NCI-H2107 (cell line): ENCODE data around the gene FAM174C.
"Not testable (repeated sequence)": the region's sequence is repeated elsewhere in the genome, so short reads cannot be mapped to it uniquely, and the experiment has no call there.

ENCODE experiments used
- DNase-seq: peaks from one replicate; lab custom pipeline; 2025; lab: John Stamatoyannopoulos, UW

Gene FAM174C

DNA sequence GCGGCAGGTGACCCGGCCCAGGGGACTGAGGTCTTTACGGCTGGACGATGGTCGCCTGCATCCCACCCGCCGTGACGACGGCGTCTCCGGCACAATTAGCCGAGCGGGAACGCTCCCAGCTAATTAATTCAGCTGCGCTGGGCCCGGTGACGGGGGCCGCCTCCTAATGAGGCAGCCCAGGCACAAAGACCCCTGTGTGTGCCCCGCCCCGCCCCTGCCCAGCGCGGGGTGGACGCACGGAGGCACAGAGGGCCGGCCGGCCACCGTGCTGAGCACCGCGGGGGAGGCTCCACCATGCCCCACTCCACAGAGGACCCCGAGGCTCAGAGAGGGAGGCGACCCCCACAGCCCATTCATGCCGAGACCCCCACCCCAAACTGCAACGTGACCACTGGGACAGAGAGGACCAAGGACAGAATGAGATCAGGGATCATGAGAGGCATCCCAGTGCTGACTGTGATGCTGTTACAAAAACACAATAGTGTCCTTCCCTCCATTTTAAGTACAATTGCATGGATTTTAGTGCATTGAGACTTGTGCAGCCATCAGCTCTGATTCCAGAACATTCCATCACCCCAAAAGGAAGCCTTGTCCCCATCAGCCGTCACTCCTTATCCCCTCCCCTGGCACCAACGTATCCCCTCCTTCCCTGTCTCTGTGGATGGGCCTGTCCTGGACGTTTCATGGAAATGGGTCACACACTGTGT is 27.4 kb downstream of the FAM174C start:
- DNase-seq, result no peak

DNA sequence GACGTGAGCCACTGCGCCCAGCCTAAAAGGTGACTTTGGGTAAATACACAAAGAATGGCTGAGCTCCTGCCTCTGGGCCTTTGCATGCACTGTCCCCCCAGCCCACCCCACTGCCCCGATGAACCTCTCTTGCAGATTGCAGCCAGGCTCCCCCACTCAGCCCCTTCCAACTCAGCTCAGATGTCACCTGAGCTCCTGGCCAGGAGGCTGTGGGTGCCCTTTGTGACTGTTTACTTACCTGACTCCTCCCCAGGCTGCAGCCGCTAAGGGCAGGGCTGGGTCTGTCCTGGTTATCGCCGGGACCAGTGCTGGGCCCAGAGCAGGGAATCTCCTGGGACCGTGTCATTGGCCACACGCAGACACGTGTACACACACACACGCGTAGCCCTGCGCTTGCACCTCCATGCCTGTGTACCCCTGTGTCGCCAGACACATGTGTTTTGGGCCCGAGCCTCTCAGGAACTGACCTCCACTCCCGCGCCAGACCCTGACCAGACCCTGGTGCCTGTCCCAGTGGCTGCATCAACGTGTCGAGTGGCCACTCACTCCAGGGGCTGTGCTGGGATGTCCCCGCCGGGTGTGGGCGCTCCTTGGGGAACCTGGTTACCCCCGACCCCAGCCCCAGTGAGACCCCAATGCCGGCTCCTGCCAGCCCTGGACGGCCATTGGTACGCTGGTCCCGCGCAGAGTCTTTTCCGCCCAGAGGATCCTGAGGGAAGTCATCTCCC is 29.0 kb downstream of the FAM174C start:
- no peak for DNase-seq

DNA sequence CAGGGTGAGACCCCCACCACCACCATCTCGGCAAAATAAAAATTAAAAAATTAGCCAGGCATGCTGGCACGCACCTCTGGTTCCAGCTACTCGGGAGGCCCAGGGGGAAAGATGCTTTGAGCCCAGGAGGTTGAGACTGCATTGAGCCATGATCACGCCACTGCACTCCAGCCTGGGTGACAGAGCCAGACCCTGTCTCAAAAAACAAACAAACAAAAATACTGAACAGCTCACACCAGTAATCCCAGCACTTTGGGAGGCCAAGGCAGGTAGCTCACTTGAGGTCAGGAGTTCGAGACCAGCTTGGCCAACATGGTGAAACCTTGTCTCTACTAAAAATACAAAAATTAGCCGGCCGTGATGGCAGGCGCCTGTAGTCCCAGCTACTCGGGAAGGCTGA is 30.0 kb downstream of the FAM174C start:
- not testable (repeated sequence) for DNase-seq

DNA sequence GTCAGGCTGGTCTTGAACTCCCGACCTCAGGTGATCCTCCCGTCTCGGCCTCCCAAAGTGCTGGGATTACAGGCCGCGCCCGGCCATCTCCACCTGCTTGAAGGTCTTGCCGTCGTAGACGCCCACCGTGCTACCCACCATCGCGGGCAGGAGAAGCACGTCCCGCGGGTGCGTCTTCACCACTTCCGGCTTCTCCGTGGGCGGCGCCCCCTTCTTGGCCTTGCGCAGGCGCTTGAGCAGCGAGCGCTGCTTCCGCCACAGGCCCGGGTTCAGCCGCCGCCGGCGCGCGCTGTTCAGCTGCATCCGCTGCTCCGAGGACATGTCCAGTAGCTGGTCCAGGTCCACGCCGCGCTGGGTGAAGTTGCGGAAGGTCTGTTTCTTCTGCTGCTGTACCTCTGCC is 32.0 kb downstream of the FAM174C start:
- no peak for DNase-seq

DNA sequence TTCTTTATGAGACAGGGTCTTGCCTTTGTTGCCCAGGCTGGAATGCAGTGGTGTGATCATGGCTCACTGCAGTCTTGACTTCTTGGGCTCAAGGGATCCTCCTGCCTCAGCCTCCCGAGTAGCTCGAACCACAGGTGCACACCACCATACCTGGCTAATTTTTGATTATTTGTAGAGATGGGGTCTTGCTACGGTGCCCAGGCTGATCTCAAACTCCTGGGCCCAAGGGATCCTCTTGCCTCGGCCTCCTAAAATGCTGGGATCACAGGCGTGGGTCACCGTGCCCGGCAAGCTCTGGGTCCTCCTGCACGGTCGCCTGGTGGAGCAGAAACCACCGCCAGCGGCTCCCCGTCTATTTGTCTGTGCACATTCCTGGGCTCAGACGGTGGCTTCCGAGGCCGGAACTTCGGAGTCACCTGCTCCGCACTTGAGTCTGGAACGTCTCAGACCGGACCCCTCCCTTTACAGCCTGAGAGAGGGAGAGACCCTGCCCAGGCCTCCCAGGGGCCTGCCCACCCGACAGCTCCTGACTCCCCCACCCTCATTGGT is 32.5 kb downstream of the FAM174C start:
- DNase-seq, result no peak

DNA sequence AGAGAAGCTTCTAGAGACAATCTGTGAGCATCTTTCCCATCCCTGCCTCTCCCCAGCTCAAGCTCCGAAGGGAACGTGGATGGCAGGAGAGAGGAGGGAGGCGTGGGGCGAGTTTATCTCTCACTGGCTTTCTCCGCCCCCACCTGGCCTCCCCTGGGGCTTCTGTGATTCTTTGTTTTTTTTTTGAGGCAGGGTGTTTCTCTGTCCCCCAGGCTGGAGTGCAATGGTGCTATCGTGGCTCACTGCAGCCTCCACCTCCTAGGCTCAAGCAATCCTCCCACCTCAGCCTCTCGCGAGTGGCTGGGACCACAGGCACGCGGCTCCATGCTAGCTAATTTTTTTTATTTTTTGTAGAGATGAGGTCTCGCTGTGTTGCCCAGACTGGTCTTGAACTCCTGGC is 33.4 kb downstream of the FAM174C start:
- DNase-seq, result no peak

DNA sequence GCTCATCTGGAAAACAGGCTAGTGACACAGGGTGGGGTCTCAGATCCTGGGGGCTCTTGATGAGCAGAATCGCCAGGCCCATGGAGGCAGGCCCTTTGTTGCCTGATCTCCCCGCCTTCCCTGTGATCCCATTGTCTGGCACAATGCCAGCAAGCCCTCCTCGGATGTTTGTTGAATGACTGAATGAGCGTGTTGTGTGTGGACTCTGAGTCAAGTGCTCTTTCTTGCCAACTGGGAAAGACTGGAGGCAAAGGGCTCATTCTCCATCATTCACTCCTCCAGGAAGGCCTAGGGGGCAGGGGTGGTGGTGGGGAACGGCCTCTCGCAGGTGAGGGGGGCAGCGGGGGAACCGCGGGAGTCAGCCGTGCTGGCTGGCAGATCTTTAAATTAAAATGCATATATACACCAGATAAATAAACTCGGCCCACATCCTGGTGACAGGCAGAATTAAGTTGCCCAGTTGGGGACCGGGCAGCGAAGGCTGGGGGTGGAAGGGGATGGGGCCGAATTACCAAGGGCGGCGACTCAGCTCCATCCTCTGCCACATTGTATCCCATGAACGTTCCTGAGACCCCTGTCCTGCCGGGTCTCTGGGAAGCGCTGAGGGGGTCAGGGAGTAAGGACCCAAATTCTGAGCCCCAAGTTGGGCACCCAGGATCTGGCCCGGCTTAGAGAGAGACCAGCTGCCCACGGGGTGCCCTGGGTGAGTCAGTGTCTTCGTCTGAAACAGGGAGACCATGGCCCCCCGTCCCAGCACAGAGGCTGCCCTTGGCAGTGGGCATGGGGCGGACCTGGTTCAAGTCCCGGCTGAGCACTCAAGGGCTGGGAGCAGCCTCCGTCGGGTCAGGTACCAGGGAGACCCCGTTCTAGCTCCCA is 34.9 kb downstream of the FAM174C start:
- DNase-seq, result no peak

DNA sequence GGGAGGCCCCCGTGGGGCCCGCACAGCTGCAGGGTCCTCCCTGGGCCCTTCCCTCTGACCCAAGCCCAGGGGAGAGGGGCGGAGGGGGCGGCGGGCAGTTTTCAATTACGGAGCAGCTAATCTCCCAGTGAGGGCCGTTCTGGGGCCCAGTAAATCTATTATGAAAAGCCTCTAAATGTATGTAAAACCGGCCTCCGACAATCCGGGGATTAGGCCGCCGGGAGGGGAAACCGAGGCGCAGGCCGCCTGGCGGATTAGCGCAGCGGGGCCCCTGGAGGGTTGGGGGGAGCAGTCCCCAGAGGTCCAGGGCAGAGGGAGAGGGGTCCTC is 35.5 kb downstream of the FAM174C start:
- no peak for DNase-seq

DNA sequence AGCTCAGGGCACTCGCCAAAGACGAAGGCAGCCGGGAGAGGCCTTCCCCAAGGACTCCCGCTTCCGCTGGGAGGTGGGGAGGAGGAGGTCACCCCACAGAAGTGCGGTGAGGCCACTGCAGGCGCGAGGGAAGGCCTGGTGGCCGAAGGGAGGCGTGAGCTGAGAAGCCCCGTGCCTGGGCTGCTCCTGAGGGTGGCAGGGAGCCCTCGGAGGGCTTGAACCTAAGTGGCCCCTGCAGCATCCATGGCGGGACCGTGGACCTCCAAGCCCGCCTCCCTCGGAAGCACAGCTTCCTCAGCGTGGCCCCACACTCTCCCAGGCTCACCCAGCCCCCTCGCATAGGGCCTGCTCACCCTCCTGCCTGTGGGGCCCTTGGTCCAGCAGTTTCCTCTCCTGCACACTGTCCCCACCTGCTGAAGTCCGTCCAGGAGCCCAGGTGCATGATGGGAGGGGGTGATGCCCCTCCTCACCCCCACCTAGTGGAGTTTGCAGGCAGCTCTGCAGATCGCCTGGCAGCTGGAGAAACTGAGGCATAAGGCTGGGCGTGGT is 36.3 kb downstream of the FAM174C start:
- DNase-seq, result no peak

DNA sequence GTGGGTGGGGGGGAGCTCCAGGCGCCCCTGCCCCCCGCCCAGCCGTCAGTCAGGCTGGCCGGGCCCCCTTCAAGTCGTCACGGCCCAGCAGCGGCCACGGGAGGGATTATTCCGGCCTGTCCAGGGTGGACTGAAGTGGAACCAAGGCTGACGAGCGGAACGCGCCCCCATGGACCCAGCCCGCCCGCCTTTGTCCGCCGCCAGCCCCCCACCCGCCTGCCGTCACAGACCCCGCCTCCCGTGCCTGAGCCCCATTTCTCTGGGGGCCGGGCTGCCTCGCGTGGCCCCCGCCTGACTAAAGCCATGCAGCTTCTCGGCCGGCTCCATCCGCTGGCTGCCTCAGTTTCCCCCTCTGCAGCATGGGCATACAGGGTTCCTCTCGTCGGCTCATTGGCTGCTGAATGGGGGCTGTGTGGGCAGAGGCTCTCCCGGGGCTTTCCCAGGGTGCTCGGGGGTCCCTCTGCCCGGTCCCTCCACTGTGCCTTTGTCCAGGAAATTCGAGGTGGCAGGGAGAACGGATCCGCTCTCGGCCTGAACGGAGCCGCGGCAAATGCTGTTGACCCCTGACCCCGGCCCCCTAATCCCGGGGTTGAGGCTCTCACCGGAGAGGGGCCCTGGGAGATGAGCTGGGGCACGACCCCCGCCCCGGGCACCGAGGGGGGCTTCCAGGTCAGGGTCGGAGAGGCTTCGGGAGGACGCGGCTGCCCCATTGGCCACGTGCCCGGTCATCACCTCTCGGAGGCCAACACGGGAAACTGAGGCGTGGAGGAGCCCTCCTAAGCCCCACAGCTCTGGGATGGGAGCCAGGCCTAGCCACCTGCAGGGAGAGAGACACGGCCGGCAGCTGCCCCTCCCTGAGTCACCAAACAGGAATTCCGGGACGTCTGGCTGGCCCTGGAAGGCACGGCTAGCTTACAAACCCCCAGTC is 37.7 kb downstream of the FAM174C start:
- no peak for DNase-seq

DNA sequence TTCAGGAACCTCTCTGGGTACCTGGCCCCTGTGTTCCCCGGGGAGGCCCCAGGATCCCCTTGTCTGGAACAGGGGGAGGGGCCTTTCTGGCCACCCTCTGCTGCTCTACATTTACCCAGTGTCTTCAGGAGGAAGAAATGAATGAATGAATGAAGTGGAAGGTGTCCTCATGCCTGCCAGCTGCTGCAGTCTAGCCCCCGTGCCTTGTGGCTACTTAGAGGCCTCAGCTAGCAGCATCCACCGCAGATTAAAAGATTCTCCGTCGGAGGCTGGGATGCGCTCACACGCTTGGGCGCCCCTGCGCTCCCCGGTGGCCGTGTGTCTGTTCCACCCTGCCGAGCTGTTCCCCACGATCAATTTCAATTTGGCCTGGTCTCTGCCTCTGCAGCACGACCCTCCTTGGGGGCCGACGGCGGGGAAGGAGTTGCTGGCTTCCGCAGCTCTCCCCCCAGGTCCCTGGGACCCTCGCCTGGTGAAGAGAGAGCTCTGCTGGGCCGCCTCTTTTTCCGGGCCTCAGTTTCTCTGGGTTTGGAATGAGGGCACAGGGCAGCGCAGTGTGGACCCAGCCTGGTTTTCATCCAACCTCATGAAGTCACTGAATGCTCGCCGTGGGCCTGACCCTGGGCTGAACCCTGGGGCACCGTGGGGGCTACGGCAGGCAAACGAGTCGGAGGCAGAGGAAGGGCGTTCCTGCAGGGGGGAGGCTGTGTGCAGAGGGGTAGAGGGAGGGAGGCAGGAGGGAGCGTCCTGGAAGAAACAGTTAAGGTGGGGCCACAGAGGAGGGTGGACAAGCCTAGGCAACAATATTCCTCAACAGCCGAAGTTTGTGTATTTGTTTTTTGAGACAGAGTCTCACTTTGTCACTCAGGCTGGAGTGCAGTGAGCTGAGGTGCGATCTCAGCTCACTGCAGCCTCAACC is 38.6 kb downstream of the FAM174C start:
- DNase-seq, result no peak

DNA sequence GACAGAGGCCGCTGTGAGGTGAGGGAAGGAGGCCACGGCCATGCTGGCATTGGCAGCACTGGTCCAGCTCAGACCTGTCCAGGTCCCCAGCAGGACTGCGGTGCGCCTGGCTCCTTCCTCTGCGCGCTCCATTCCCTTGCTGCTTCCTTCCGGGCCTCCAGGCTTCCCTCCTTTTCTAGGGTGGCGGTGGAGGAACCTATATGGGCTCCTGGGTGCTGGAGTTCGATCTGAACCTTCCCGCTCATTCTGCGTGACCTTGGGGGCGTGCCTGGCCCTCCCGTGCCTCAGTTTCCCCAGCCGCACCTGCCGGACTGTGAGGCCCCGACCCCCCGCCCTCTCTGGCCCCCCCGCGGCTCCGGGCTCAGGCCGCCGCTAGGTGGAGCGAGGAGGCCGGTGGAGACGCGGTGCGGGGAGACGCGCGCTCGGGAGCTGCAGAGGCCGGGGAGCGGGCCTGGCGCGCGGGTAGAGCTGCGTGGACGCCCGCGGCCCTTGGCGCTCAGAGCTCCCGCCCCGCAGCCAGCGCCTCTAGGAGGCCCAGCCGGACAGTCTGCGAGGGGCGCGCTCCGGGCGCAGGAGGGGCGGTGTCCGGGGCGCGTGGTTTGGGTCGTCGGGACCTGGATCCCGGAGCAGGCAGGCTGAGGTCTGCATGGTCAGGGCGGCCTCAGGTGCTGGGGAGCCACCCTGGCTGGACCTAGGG is 40.3 kb downstream of the FAM174C start:
- DNase-seq, result no peak

DNA sequence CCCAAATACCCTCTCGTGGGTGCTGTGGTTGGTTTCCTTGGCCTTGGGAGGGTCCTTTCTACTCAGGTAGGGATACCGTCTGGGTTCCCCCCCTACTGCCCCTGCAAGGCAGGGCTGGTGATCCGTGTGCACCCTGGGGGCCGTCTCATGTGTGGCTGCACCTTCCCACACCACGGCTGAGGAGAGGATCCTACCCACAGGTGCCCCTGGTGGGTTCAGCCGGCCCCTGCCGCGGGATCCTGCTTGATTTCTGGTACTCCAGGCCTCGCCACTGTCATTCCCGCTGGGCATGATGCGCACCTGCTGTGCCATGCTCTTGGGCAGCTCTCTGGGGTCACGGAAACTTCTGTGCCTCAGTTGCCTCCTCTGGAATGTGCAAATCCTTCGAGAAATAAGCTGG is 41.1 kb downstream of the FAM174C start:
- DNase-seq, result no peak

DNA sequence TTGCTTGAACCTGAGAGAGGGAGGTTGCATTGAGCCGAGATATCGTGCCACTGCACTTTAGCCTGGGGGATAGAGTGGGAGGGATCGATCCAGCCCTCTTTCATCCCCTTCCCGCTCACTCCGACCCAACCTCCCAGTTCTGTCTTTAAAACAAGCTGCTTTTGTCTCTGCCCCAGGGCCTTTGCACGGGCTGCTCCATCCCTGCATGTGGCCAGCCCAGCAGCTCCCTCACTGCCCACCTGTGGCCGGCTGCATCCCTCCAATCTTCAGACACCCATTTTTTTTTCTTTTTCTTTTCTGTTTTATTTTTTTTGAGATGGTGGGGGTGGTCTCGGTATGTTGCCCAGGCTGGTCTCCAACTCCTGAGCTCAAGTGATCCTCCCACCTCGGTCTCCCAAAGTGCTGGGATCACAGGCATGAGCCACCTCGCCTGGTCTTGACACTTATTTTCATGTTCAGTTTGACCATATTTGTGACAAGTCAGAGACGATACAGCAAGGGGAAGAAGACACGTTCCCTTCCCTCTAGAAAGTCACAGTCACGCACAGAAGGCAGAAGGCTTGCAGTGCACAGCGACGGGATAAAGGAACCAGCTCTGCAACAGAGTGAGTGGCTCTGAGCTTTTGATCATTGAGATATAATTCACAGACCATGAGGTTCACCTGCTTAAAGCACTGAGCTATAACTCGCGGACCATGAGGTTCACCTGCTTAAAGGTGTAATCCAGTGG is 42.1 kb downstream of the FAM174C start:
- no peak for DNase-seq

DNA sequence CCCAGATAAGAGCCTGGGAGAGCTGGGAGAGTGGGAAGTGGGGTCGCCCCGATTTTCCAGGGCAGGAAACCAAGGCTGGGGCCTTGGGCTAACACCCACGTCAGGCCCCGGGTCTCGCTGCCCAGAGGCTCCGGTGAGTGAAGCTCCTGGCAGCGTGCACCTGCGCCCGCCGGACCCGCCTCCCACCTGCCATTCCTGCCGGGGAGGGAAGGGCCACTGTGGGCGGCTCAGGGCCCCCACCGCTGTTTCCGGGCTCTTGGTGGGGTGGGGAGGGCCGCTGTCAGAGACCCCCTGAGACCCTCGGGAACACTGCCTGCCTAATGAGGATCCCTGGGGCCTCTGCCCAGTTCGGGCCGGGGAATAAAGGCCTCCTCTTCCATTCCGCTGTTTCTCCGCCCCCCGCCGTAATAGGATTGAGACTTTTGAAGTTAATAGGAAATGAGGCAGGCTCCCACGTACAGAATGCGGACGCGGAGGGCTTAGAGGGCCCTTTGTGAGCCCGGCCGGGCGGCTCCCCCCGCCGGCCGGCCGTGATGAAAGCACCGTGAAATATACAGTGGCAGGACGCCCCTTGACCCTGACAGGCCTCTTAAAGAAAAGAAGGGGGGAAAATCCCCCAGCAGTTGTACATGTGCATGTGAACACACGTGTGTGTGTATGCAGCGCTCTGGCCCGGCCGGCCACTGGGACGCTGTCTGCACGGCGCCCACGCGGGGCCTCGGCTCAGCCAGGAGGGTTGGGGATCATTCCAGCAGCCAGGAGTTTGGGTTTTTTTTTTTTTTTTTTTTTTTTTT is 43.5 kb downstream of the FAM174C start:
- DNase-seq, result no peak

DNA sequence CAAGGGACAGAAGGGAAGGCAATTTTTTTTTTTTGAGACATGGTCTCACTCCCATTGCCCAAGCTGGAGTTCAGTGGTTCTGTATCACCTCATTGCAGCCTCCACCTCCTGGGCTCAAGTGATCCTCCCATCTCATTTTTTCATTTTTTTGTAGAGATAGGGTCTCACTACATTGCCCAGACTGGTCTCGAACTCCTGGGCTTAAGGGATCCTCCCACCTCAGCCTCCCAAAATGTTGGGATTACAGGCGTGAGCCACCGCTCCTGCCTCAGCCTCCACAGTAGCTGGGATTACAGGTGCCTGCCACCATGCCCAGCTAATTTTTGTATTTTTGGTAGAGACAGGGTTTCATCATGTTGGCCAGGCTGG is 44.9 kb downstream of the FAM174C start:
- not testable (repeated sequence) for DNase-seq

DNA sequence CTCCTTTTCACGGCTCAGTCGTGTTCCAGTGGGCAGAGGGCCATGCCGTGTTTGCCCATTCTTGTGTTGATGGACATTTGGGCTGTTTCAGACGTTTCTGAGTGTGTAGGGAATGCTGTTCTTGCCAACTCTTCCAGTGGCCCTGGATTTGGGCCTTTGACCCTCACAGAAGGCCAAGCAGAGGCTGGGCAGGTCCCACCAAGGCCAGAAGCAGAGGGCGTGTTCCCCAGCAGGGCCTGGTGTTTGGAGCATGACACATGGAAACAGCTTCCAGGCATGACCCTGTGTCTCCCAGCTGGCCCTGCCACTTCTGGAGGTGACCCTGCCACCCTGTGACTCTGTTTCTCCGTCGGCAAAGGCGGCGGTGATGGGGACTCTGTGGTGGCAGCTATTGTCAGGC is 46.2 kb downstream of the FAM174C start:
- DNase-seq, result no peak
